Mucosa of stomach (tissue), 1 donor: ENCODE measurements around the gene PAX5.
"Not testable (repeated sequence)": the region's sequence is repeated elsewhere in the genome, so short reads cannot be mapped to it uniquely, and the experiment has no call there.

ENCODE experiments used
- H3K27me3 ChIP-seq: one replicate; pipeline ENCODE4 v1.7.0; 2013; ENCODE audit warnings: mild to moderate bottlenecking, low read length; ENCODE audit not compliant: control insufficient read depth, insufficient read depth
- H3K36me3 ChIP-seq: one replicate; pipeline ENCODE4 v1.7.0; 2013; ENCODE audit warnings: low read length; ENCODE audit not compliant: control insufficient read depth, insufficient read depth
- H3K4me1 ChIP-seq: one replicate; pipeline ENCODE4 v1.7.0; 2013; ENCODE audit warnings: mild to moderate bottlenecking, low read length; ENCODE audit not compliant: control insufficient read depth, insufficient read depth
- H3K4me3 ChIP-seq: one replicate; pipeline ENCODE4 v1.7.0; 2013; ENCODE audit warnings: low read length
- H3K9ac ChIP-seq: one replicate; pipeline ENCODE4 v1.7.0; 2013; ENCODE audit warnings: mild to moderate bottlenecking, low read length, moderate library complexity
- H3K9me3 ChIP-seq: one replicate; pipeline ENCODE4 v1.7.0; 2013; ENCODE audit warnings: mild to moderate bottlenecking, low read length, moderate library complexity; ENCODE audit not compliant: control insufficient read depth
- donor health status: Pancreatic carcinoma.

The PAX5 gene

GRCh38 chr9:36869605-36870004, 164.5 kb downstream of the PAX5 start:
- H3K9me3 ChIP-seq, H3K27me3 ChIP-seq, H3K36me3 ChIP-seq, H3K9ac ChIP-seq, H3K4me3 ChIP-seq: not testable (repeated sequence)
- H3K4me1 ChIP-seq, result peaks cover 37% of the 10 kb centered on the region

GRCh38 chr9:36868586-36869282, 165.3 kb downstream of the PAX5 start:
- Histone ChIP-seq H3K36me3 (no peaks in the 10 kb centered on the region), H3K4me1 (peaks cover 37% of the 10 kb centered on the region), H3K9ac (no peak overlapping the region), H3K4me3 (peak overlapping the region; percentile 22), H3K9me3 (no peaks in the 10 kb centered on the region), H3K27me3 (no peaks in the 10 kb centered on the region)

GRCh38 chr9:36867672-36868471, 166.2 kb downstream of the PAX5 start:
- Histone ChIP-seq H3K4me3 (peak overlapping the region; percentile 22), H3K36me3 (no peaks in the 10 kb centered on the region), H3K9me3 (no peaks in the 10 kb centered on the region), H3K9ac (peak overlapping the region; percentile 38), H3K27me3 (no peaks in the 10 kb centered on the region), H3K4me1 (peaks cover 37% of the 10 kb centered on the region)

- no peaks in the 10 kb centered on the region for H3K27me3 ChIP-seq
- H3K9me3 ChIP-seq, result no peaks in the 10 kb centered on the region
Measured at GRCh38 chr9:36867241-36867640, 166.8 kb downstream of the PAX5 start.

GRCh38 chr9:36866840-36867239, 167.2 kb downstream of the PAX5 start:
- H3K36me3 ChIP-seq, result no peaks in the 10 kb centered on the region
- no peaks in the 10 kb centered on the region for H3K27me3 ChIP-seq
- no peaks in the 10 kb centered on the region for H3K9me3 ChIP-seq
- no peak overlapping the region for H3K4me3 ChIP-seq
- no peak overlapping the region for H3K9ac ChIP-seq
- peaks cover 43% of the 10 kb centered on the region for H3K4me1 ChIP-seq

More at GRCh38 chr9:36867241-36867640, 166.8 kb downstream of the PAX5 start:
- Histone ChIP-seq H3K4me3 (no peak overlapping the region), H3K36me3 (no peaks in the 10 kb centered on the region), H3K4me1 (peaks cover 39% of the 10 kb centered on the region), H3K9ac (no peak overlapping the region)

GRCh38 chr9:36865731-36866635, 168.1 kb downstream of the PAX5 start:
- H3K27me3 ChIP-seq, result no peaks in the 10 kb centered on the region
- peaks cover 43% of the 10 kb centered on the region for H3K4me1 ChIP-seq
- no peak overlapping the region for H3K4me3 ChIP-seq
- H3K9me3 ChIP-seq, result no peaks in the 10 kb centered on the region
- no peak overlapping the region for H3K9ac ChIP-seq
- H3K36me3 ChIP-seq, result no peaks in the 10 kb centered on the region

GRCh38 chr9:36864491-36865410, 169.3 kb downstream of the PAX5 start:
- Histone ChIP-seq H3K9ac (no peak overlapping the region), H3K36me3 (no peaks in the 10 kb centered on the region), H3K4me3 (no peak overlapping the region), H3K27me3 (peaks cover 3% of the 10 kb centered on the region), H3K9me3 (no peaks in the 10 kb centered on the region), H3K4me1 (peaks cover 36% of the 10 kb centered on the region)

- Histone ChIP-seq H3K27me3 (peaks cover 3% of the 10 kb centered on the region), H3K4me1 (peaks cover 17% of the 10 kb centered on the region), H3K9me3 (no peaks in the 10 kb centered on the region)
Measured at GRCh38 chr9:36862206-36863145, 171.6 kb downstream of the PAX5 start.

GRCh38 chr9:36861528-36862205, 172.4 kb downstream of the PAX5 start:
- Histone ChIP-seq H3K36me3 (no peaks in the 10 kb centered on the region), H3K9ac (no peak overlapping the region), H3K27me3 (peaks cover 3% of the 10 kb centered on the region), H3K4me3 (no peak overlapping the region), H3K9me3 (no peaks in the 10 kb centered on the region), H3K4me1 (peaks cover 9% of the 10 kb centered on the region)

More at GRCh38 chr9:36862206-36863145, 171.6 kb downstream of the PAX5 start:
- H3K9ac ChIP-seq, result no peak overlapping the region
- H3K4me3 ChIP-seq, result no peak overlapping the region
- no peaks in the 10 kb centered on the region for H3K36me3 ChIP-seq

- Histone ChIP-seq H3K9ac (no peak overlapping the region), H3K9me3 (no peaks in the 10 kb centered on the region), H3K4me1 (peaks cover 8% of the 10 kb centered on the region), H3K36me3 (no peaks in the 10 kb centered on the region), H3K27me3 (peaks cover 7% of the 10 kb centered on the region), H3K4me3 (no peak overlapping the region)
Measured at GRCh38 chr9:36858805-36859375, 175.2 kb downstream of the PAX5 start.
